ENCODE data around the gene LOXHD1. TPM values are rescaled to one million over a fixed set of nuclear protein-coding genes. Genes with fewer than 3 reads are reported as not detected.

The LOXHD1 gene
- total and polyA plus RNA-seq, 10 of the 15 experiments (the other 5 are each of a cell fraction or from before 2014, with no cell fraction given) = not detected

- no peak overlapping the region for H3K9ac ChIP-seq (ENCODE audit: control insufficient read depth, insufficient read depth, low read length)
- 0% methylated on average over 2 of the region's 2 CpGs for WGBS (ENCODE audit: insufficient coverage, insufficient replicate concordance, low lambda C conversion rate, missing lambda C conversion rate)
- no peak overlapping the region for H3K27ac ChIP-seq (ENCODE audit: control insufficient read depth, insufficient read depth)
- no peaks in the 10 kb centered on the region; a peak in 1 of 4 replicates for H3K27me3 ChIP-seq (replicated peaks in 1 of 2; ENCODE audit: control insufficient read depth in 2 of 2, insufficient read depth in 2 of 2, low read length in 1 of 2)
- H3K4me1 ChIP-seq (ENCODE audit: control insufficient read depth, insufficient read depth, low read length) = no peaks in the 10 kb centered on the region
- DNase-seq (ENCODE audit: low read depth, low spot score) = no peak
- in situ Hi-C loops (cut with MboI) = no loop called here
- H3K4me3 ChIP-seq = no peak overlapping the region
- H3K36me3 ChIP-seq (ENCODE audit: control insufficient read depth in 2 of 2, insufficient read depth in 2 of 2, low read length in 1 of 2) = no peaks in the 10 kb centered on the region
- BruUV-seq (replicated peaks) = no TSS peak
- ChIA-PET RAD21 (ENCODE audit: unreplicated experiment) (interaction anchor here (1.1 kb wide), 1 partner anchor 103 kb away, joined by 4 read pairs; no protein-coding TSS in a partner anchor), SMC1A (ENCODE audit: uncharacterized antibody, unreplicated experiment) (interaction anchor here (1.6 kb wide), 1 partner anchor 103 kb away, joined by 8 read pairs; no protein-coding TSS in a partner anchor), CTCF (interaction anchor here (1.2 to 2.9 kb wide), 4 partner anchors 68 to 649 kb away, joined by 3 to 16 read pairs (median 4); partner anchors contain the start of gene LOXHD1), POLR2A (no interaction called here)
- no peaks in the 10 kb centered on the region for H3K79me2 ChIP-seq (ENCODE audit: control insufficient read depth, insufficient read depth, low read length)
- H3K4me2 ChIP-seq (ENCODE audit: control insufficient read depth, insufficient read depth) = no peak overlapping the region
- H3K9me3 ChIP-seq (replicated peaks; ENCODE audit: control insufficient read depth, insufficient read depth, low read length) = no peaks in the 10 kb centered on the region
- no peaks in the 10 kb centered on the region for H4K20me1 ChIP-seq (ENCODE audit: control insufficient read depth, insufficient read depth)
- TF ChIP-seq HDAC6 (IDR thresholded peaks at IDR 0.05; ENCODE audit: unreplicated experiment) (no peak), NR2F1 (conservative IDR thresholded peaks at IDR 0.05) (peak; percentile 31; the same call in 1 of the 2 replicates), FOXK2 (IDR thresholded peaks at IDR 0.05) (no peak), CTCF (IDR thresholded peaks at IDR 0.05 in 2 of 3, conservative IDR thresholded peaks at IDR 0.05 in 1 of 3; ENCODE audit: control insufficient read depth in 2 of 3, extremely low read depth in 1 of 3, insufficient read depth in 1 of 3, low read depth in 3 of 3, low read length in 3 of 3) (no peak)
- no peak for FAIRE-seq
- ATAC-seq = peak; percentile 15; the same call in 1 of the 3 replicates
- H2AFZ ChIP-seq (ENCODE audit: control insufficient read depth, low read depth, low read length) = no peak overlapping the region
- intact Hi-C loops (cut with micrococcal nuclease; ENCODE audit: unreplicated experiment) = loop anchor here (1.0 kb wide), 1 partner anchor 103 kb away; no protein-coding TSS in a partner anchor
These were observed 101.8 kb downstream of the LOXHD1 start for GRCh38 chr18:46555213-46555612.

All from GM12878 (cell line).